SK-N-SH (cell line): ENCODE data around the gene DEGS1. TPM values are rescaled to one million over a fixed set of nuclear protein-coding genes. Genes with fewer than 3 reads are reported as not detected.

Experiments used
- CTCF ChIA-PET: fragments of 300-600, 350-600 bp; formaldehyde crosslinking; extraction: SDS; loops from one replicate; lab custom pipeline; 2021; lab: Yijun Ruan, JAX
- POLR2A ChIA-PET: fragments of 350-600 bp; sonication (Branson Sonifier 250); formaldehyde crosslinking; extraction: SDS; loops from one replicate; lab custom pipeline; 2020; ENCODE audit warnings: antibody characterized with exemption, inconsistent platforms; lab: Yijun Ruan, JAX
- DNase-seq: peaks from one replicate; pipeline ENCODE4 v3.0.0; 2012
- H2AFZ ChIP-seq: fragments of 200-600 bp; sonication (generic); 2 replicates; pipeline ENCODE4 v1.8.1; 2016; ENCODE audit warnings: antibody characterized with exemption, mild to moderate bottlenecking, low read depth
- H3F3A ChIP-seq: fragments of 200-600 bp; sonication (generic); replicated peaks from 2 replicates; pipeline ENCODE3; 2016; ENCODE audit warnings: antibody characterized with exemption, mild to moderate bottlenecking; ENCODE audit not compliant: insufficient read depth
- H3K27ac ChIP-seq, 2 experiments: fragments of 200-500 bp in 1 of 2; fragments of 200-600 bp in 1 of 2; sonication (Bioruptor generic) in 1 of 2; sonication (generic), shearing (Covaris generic) in 1 of 2; 2 replicates each; pipeline versions ENCODE4 v1.5.1 to v1.6.1; 2014 to 2016; ENCODE audit warnings: low read depth in 2 of 2, inconsistent platforms in 1 of 2, low read length in 1 of 2, mild to moderate bottlenecking in 1 of 2, mixed read lengths in 1 of 2
- H3K27me3 ChIP-seq: fragments of 200-600 bp; sonication (generic), shearing (Covaris generic); 2 replicates; pipeline ENCODE4 v1.6.1; 2016; ENCODE audit warnings: mixed run types; ENCODE audit not compliant: insufficient read depth
- H3K36me3 ChIP-seq, 2 experiments: fragments of 200-500 bp in 1 of 2; fragments of 200-600 bp in 1 of 2; sonication (Bioruptor generic) in 1 of 2; sonication (generic) in 1 of 2; replicated peaks in 1 of 2; 2 replicates each; pipeline versions ENCODE3 to v1.5.1; 2014 to 2016; ENCODE audit warnings: low read length in 1 of 2, mild to moderate bottlenecking in 1 of 2; ENCODE audit not compliant: insufficient read depth in 2 of 2, control insufficient read depth in 1 of 2
- H3K4me1 ChIP-seq, 2 experiments: fragments of 200-500 bp in 1 of 2; fragments of 200-600 bp in 1 of 2; sonication (Bioruptor generic) in 1 of 2; sonication (generic), shearing (Covaris generic) in 1 of 2; 2 replicates each; pipeline versions ENCODE4 v1.5.1 to v1.6.1; 2014 to 2016; ENCODE audit warnings: low read depth in 1 of 2, low read length in 1 of 2, mixed run types in 1 of 2; ENCODE audit not compliant: insufficient read depth in 2 of 2, control insufficient read depth in 1 of 2
- H3K4me2 ChIP-seq: fragments of 200-600 bp; sonication (generic), shearing (Covaris generic); 2 replicates; pipeline ENCODE4 v1.6.1; 2017; ENCODE audit warnings: mixed run types
- H3K4me3 ChIP-seq, 2 experiments: fragments of 200-500 bp in 1 of 2; fragments of 200-600 bp in 1 of 2; sonication (Bioruptor generic) in 1 of 2; sonication (generic), shearing (Covaris generic) in 1 of 2; 2 replicates each; pipeline versions ENCODE4 v1.5.1 to v1.8.1; 2014 to 2016; ENCODE audit warnings: low read depth in 2 of 2, inconsistent platforms in 1 of 2, low read length in 1 of 2, mild to moderate bottlenecking in 1 of 2, mixed read lengths in 1 of 2, moderate library complexity in 1 of 2
- H3K79me2 ChIP-seq: fragments of 200-600 bp; sonication (generic); 2 replicates; pipeline ENCODE4 v1.8.1; 2017; ENCODE audit warnings: mild to moderate bottlenecking; ENCODE audit not compliant: insufficient read depth
- H3K9ac ChIP-seq: fragments of 200-600 bp; sonication (generic); 2 replicates; pipeline ENCODE4 v1.6.1; 2017; ENCODE audit warnings: mixed run types
- H3K9me2 ChIP-seq: fragments of 200-600 bp; sonication (generic); 2 replicates; pipeline ENCODE4 v1.6.1; 2017; ENCODE audit warnings: mixed run types
- H3K9me3 ChIP-seq: fragments of 200-600 bp; sonication (generic); 2 replicates; pipeline ENCODE4 v1.6.1; 2017; ENCODE audit warnings: mixed run types, mild to moderate bottlenecking, moderate library complexity
- H4K20me1 ChIP-seq: fragments of 200-600 bp; sonication (generic); 2 replicates; pipeline ENCODE4 v1.6.1; 2017; ENCODE audit warnings: mild to moderate bottlenecking, mixed run types; ENCODE audit not compliant: insufficient read depth
- CHD2 ChIP-seq: fragments of 150-350 bp; IDR thresholded peaks from 2 replicates; pipeline ENCODE4 v1.6.1; 2018; ENCODE audit warnings: low read length; ENCODE audit not compliant: partially characterized antibody
- EP300 ChIP-seq, 2 experiments: IDR thresholded peaks; 2 replicates each; pipeline versions ENCODE4 v1.4.0 to v1.6.1; 2012; ENCODE audit warnings: borderline replicate concordance in 1 of 2, low read depth in 1 of 2, low read length in 1 of 2
- FOSL2 ChIP-seq: IDR thresholded peaks from 2 replicates; pipeline ENCODE4 v1.4.0; 2012; ENCODE audit warnings: low read depth, mild to moderate bottlenecking, moderate library complexity, borderline replicate concordance
- FOXJ3 ChIP-seq: sonication (generic); formaldehyde crosslinking; IDR thresholded peaks from 2 replicates; pipeline ENCODE4 v1.5.1; 2020; ENCODE audit warnings: mild to moderate bottlenecking, missing genetic modification reagents
- GATA2 ChIP-seq: sonication (generic); formaldehyde crosslinking; IDR thresholded peaks from 2 replicates; pipeline ENCODE4 v1.5.0; 2020; ENCODE audit warnings: mild to moderate bottlenecking, missing genetic modification reagents
- JUND ChIP-seq: IDR thresholded peaks from 2 replicates; pipeline ENCODE4 v1.4.0; 2012
- MXI1 ChIP-seq: IDR thresholded peaks from 2 replicates; pipeline ENCODE4 v1.6.1; 2012; ENCODE audit warnings: mild to moderate bottlenecking, low read depth, low read length, improper control_type of control experiment
- TEAD4 ChIP-seq: IDR thresholded peaks from 2 replicates; pipeline ENCODE4 v1.4.0; 2012; ENCODE audit warnings: mild to moderate bottlenecking, borderline replicate concordance; ENCODE audit not compliant: insufficient read depth
- YY1 ChIP-seq: IDR thresholded peaks from 2 replicates; pipeline ENCODE4 v1.4.0; 2012; ENCODE audit warnings: low read depth, mild to moderate bottlenecking
- WGBS: methylation state at CpG from one replicate; pipeline ENCODE4 v1.1.6; 2017; ENCODE audit warnings: low lambda C conversion rate; 5-methylcytosine and 5-hydroxymethylcytosine counted together
- polyA plus RNA-seq, 3 experiments: library from polyadenylated mRNA; depleted of rRNA; stranded (reverse); fragments of >200 nt; gene quantifications; 2 replicates each; pipeline ENCODE4 v1.2.3, GENCODE V29; 2012
- TF ChIP-seq, protein P1 (sequence below): fragments of 150-350 bp; IDR thresholded peaks from 2 replicates; pipeline ENCODE4 v1.6.1; 2016; ENCODE audit warnings: mild to moderate bottlenecking, low read depth, low read length
- TF ChIP-seq, protein P2 (sequence below): fragments of 200-600 bp; sonication (generic); IDR thresholded peaks from 2 replicates; pipeline ENCODE4 v1.6.1; 2017; ENCODE audit warnings: antibody characterized with exemption, mild to moderate bottlenecking, moderate library complexity
- TF ChIP-seq, protein P3 (sequence below): IDR thresholded peaks from 2 replicates; pipeline ENCODE4 v1.6.1; 2012; ENCODE audit warnings: mild to moderate bottlenecking, low read depth, low read length, moderate library complexity

Gene DEGS1
- polyA plus RNA-seq, 1 of the 3 experiments (the other 2 are of a cell fraction) = 62.3 TPM

DNA sequence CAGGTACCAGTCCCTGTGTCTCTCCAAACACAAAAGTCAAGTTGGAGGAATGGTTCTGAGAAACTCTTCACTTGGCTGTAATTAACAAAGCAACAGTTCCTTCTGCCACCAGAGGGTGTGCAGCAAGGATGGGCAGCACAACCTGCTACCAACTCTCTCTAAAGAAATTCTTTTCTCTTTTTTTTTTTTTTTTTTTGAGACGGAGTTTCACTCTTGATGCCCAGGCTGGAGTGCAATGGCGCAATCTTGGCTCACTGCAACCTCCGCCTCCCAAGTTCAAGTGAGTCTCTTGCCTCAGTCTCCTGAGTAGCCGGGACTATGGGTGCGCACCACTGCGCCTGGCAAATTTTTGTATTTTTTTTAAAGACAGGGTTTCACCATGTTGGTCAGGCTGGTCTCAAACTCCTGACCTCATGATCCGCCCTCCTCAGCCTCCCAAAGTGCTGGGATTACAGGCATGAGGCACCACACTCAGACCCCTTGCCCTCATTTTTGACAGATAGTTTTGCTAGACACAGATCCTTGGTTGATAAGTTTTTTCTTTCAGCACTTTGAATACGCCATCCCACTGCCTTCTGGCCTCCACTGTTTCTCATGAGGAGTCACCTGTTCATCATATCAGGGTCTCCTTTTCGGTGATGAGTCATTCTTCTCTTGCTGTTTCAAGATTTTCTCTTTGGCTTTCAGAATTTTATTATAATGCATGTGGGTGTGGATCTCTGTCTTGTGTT lies 12.1 kb upstream of the DEGS1 start:
- WGBS = 82% methylated on average over 9 of the region's 9 CpGs
- no peak overlapping the region for H3K27ac ChIP-seq
- H3K36me3 ChIP-seq = no peaks in the 10 kb centered on the region
- no peaks in the 10 kb centered on the region for H4K20me1 ChIP-seq
- H3K9me2 ChIP-seq = no peaks in the 10 kb centered on the region
- 0 out of 4 replicates have a peak, but pooled peaks cover 0 to 3% of the 10 kb centered on the region in 2 experiments for H3K4me1 ChIP-seq
- DNase-seq = peak; percentile 23
- no peaks in the 10 kb centered on the region for H3K27me3 ChIP-seq
- CTCF ChIA-PET = interaction anchor here (0.8 kb wide), 1 partner anchor 21 kb away, joined by 4 read pairs; no protein-coding TSS in a partner anchor
- H3K9ac ChIP-seq = no peak overlapping the region
- no peaks in the 10 kb centered on the region for H3K79me2 ChIP-seq
- no peaks in the 10 kb centered on the region for H3K9me3 ChIP-seq
- POLR2A ChIA-PET = no interaction called here
- H3K4me2 ChIP-seq = no peak overlapping the region
- H3F3A ChIP-seq = peaks cover 13% of the 10 kb centered on the region
- no peak overlapping the region for H3K4me3 ChIP-seq
- H2AFZ ChIP-seq = no peak overlapping the region
- TF ChIP-seq MXI1 (no peak), FOSL2 (no peak), TEAD4 (no peak), JUND (no peak)
- TF ChIP-seq, protein P1, sequence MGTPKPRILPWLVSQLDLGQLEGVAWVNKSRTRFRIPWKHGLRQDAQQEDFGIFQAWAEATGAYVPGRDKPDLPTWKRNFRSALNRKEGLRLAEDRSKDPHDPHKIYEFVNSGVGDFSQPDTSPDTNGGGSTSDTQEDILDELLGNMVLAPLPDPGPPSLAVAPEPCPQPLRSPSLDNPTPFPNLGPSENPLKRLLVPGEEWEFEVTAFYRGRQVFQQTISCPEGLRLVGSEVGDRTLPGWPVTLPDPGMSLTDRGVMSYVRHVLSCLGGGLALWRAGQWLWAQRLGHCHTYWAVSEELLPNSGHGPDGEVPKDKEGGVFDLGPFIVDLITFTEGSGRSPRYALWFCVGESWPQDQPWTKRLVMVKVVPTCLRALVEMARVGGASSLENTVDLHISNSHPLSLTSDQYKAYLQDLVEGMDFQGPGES = no peak
- TF ChIP-seq, protein P2, sequence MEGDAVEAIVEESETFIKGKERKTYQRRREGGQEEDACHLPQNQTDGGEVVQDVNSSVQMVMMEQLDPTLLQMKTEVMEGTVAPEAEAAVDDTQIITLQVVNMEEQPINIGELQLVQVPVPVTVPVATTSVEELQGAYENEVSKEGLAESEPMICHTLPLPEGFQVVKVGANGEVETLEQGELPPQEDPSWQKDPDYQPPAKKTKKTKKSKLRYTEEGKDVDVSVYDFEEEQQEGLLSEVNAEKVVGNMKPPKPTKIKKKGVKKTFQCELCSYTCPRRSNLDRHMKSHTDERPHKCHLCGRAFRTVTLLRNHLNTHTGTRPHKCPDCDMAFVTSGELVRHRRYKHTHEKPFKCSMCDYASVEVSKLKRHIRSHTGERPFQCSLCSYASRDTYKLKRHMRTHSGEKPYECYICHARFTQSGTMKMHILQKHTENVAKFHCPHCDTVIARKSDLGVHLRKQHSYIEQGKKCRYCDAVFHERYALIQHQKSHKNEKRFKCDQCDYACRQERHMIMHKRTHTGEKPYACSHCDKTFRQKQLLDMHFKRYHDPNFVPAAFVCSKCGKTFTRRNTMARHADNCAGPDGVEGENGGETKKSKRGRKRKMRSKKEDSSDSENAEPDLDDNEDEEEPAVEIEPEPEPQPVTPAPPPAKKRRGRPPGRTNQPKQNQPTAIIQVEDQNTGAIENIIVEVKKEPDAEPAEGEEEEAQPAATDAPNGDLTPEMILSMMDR = peak; percentile 40
- TF ChIP-seq, all 33 proteins: peak for 1

DNA sequence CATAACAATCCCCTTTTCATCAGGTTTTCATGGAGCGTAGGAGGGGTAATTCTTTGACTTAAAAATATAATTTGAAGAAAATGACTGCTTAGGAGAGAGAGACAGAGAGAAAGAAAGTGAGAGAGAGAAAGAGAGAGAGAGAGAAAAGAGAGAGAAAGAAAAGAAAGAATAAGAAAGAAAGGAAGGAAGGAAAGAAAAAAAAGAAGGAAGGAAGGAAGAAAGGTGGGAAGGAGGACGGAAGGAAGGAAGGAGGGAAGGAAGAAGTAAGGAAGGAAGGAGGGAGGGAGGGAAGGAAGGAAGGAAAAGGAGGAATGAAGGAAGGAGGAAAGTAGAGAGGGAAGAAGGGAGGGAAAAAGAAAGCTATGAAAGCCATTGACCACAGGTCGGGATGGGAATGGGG lies 10.8 kb upstream of the DEGS1 start:
- Histone ChIP-seq H3K27me3 (no peaks in the 10 kb centered on the region), H3K4me1 (0 out of 4 replicates have a peak, but pooled peaks cover 0 to 3% of the 10 kb centered on the region in 2 experiments), H4K20me1 (no peaks in the 10 kb centered on the region), H3K79me2 (no peaks in the 10 kb centered on the region), H3K9me2 (no peaks in the 10 kb centered on the region), H3F3A (peaks cover 13% of the 10 kb centered on the region), H3K4me3 (no peak overlapping the region), H3K27ac (no peak overlapping the region), H3K36me3 (no peaks in the 10 kb centered on the region), H3K9ac (no peak overlapping the region), H2AFZ (no peak overlapping the region), H3K9me3 (no peaks in the 10 kb centered on the region), H3K4me2 (no peak overlapping the region)
- ChIA-PET POLR2A (no interaction called here), CTCF (interaction anchor here (0.8 kb wide), 1 partner anchor 57 kb away, joined by 3 read pairs; no protein-coding TSS in a partner anchor)
- 78% methylated on average over 3 of the region's 3 CpGs for WGBS
- DNase-seq = no peak
- TF ChIP-seq CHD2 = no peak
- TF ChIP-seq, protein P3, sequence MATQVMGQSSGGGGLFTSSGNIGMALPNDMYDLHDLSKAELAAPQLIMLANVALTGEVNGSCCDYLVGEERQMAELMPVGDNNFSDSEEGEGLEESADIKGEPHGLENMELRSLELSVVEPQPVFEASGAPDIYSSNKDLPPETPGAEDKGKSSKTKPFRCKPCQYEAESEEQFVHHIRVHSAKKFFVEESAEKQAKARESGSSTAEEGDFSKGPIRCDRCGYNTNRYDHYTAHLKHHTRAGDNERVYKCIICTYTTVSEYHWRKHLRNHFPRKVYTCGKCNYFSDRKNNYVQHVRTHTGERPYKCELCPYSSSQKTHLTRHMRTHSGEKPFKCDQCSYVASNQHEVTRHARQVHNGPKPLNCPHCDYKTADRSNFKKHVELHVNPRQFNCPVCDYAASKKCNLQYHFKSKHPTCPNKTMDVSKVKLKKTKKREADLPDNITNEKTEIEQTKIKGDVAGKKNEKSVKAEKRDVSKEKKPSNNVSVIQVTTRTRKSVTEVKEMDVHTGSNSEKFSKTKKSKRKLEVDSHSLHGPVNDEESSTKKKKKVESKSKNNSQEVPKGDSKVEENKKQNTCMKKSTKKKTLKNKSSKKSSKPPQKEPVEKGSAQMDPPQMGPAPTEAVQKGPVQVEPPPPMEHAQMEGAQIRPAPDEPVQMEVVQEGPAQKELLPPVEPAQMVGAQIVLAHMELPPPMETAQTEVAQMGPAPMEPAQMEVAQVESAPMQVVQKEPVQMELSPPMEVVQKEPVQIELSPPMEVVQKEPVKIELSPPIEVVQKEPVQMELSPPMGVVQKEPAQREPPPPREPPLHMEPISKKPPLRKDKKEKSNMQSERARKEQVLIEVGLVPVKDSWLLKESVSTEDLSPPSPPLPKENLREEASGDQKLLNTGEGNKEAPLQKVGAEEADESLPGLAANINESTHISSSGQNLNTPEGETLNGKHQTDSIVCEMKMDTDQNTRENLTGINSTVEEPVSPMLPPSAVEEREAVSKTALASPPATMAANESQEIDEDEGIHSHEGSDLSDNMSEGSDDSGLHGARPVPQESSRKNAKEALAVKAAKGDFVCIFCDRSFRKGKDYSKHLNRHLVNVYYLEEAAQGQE = no peak
- no peak for TF ChIP-seq EP300 (IDR thresholded peaks at IDR 0.05; ENCODE audit: borderline replicate concordance in 1 of 2, low read depth in 1 of 2, low read length in 1 of 2)
- TF ChIP-seq GATA2 = no peak
- no peak for TF ChIP-seq YY1
- TF ChIP-seq FOXJ3 (CRISPR knock-in tag) = no peak
